GM12801 (cell line): ENCODE measurements around the gene LYPLA2.

Experiments used
- TF ChIP-seq, protein P1 (sequence below): IDR thresholded peaks from one replicate; pipeline ENCODE4 v1.5.1; 2011; ENCODE audit warnings: control low read depth; ENCODE audit not compliant: insufficient read length; ENCODE audit errors: extremely low read depth

Gene LYPLA2

DNA sequence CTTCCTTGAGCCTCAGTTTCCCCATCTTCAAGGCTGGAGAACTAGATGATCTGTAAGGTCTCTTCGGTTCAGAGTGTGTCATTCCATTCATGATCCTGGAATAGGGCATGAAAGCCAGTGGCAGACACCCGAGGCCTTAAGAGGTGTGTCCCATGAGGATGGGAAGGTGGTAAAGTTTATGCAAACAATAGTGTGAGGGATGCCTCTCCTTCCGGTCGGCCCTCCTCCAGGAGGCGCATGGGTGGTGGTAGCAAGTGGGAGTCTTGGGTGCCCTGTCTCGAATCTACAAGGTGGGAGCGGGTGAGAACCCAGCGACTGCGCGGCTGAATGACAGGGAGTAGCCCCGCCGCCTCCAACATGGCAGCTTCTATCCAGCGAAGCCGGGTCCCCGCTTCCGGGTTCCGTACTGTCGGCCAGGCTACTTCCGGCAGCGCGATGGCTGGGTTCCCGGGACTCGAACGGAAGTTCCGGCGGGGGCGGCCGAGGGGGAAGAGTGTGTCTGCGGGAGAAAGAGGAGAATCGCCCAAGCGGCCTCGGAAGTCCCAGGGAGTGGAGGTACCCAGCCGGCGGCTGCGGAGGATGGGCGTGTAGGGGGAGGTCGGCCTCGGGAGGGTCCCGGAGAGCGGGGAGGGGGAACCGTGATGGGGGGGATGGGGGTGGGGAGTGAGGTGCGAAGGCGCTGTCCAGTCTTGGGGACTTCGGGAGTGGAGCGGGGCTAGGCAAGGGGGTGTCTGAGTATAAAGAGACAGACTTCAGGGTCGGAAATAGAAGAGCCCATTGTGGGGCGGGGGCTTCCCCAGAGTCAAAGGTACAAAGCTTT, at the start of gene LYPLA2:
Gene LYPLA2 (plus strand): TSS at position 450 of the 820 bp plus-strand sequence. CDS start 1,538 bp downstream, outside the sequence.
- TF ChIP-seq, protein P1, sequence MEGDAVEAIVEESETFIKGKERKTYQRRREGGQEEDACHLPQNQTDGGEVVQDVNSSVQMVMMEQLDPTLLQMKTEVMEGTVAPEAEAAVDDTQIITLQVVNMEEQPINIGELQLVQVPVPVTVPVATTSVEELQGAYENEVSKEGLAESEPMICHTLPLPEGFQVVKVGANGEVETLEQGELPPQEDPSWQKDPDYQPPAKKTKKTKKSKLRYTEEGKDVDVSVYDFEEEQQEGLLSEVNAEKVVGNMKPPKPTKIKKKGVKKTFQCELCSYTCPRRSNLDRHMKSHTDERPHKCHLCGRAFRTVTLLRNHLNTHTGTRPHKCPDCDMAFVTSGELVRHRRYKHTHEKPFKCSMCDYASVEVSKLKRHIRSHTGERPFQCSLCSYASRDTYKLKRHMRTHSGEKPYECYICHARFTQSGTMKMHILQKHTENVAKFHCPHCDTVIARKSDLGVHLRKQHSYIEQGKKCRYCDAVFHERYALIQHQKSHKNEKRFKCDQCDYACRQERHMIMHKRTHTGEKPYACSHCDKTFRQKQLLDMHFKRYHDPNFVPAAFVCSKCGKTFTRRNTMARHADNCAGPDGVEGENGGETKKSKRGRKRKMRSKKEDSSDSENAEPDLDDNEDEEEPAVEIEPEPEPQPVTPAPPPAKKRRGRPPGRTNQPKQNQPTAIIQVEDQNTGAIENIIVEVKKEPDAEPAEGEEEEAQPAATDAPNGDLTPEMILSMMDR = no peak

DNA sequence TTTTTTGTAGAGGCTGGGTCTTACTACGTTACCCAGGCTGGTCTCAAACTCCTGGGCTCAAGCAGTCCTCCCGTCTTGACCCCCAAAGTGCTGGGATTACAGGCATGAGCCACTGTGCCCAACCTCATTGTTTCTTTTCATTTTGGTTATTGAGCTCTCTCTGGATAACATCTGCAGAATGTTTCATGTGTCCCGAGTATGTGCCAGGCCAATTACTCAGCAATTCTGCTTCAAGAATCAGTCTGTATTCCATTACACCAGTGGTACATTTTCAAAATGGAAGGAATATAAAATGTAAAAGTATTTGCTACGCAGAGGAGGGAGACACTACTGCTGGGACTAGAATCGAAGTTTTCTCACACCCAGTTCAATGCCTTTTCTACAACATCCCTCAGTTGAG, 49.3 kb upstream of the LYPLA2 start:
- TF ChIP-seq, protein P1 = no peak

DNA sequence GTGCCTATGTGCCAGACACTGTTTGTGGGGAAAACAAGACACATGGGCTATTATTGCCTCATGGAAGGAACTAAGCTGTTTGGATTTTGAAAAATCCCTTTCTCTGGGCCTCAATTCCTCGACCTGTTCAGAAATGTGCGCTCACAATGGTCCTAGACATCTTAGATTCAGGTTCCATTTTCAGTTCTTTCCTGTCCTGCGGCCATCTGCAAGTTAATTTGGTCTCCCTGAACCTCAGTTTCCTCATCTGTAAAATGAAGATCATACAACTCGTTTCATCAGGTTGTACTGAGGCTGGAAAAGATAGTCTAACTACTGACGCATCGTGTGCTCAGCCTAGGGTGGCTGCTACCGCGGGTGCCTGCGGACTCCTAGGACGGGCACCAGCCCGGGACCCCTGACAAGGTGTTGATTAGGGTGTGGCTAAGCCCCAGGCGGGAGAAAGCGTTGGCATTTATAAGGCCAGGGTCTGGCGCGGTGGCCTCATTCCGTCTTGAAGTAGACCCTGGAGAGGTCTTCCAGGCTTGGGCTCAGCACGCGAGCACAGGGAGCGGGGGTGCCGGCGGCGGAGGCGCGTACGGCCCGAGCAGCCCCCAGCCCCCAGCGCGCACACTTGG, 48.2 kb upstream of the LYPLA2 start:
- TF ChIP-seq, protein P1 = no peak

DNA sequence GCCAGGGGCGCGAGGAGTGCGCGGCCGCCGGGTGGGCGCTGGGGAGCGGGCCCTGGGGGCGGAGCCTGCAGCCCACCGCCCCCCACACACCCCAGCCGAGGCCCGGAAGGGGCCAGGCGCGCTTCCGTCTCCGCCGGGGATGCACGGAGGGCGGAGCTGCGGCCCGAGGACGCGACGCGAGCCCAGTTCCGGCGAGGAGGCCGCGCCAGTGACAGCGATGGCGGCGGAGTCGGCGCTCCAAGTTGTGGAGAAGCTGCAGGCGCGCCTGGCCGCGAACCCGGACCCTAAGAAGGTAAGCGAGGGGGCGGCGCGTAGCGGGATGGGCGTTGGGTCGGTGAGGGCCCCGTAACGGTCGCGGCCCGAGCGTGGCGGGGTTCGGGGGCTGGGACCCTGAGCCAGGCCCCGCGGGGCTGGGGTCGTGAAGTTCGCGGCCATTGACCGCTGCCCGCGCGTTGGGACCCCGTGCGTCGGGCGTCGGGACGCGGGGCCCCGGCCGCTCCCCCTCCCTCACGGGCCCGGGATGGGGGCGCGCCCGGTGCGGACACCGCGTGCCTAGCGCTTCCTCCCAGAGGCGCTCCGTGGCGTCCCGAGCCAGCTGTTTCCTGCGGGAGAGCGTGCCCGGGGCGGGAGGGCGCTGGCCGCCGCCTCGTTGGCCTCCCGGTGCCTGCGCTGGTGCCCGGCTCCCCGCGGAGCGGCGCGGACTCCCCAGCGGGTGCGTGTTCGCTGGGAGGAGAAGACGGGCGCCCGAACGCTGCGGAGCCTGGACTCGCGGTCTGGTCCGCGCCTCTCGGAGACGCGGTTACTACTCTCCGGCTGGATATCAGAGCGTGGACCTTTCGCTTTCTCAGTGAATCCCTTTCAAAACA, 47.4 kb upstream of the LYPLA2 start, which contains the start of gene ELOA:
Gene ELOA (plus strand): TSS at position 185 of the 866 bp plus-strand sequence. CDS start 33 bp downstream, at position 218.
- TF ChIP-seq, protein P1 = no peak

DNA sequence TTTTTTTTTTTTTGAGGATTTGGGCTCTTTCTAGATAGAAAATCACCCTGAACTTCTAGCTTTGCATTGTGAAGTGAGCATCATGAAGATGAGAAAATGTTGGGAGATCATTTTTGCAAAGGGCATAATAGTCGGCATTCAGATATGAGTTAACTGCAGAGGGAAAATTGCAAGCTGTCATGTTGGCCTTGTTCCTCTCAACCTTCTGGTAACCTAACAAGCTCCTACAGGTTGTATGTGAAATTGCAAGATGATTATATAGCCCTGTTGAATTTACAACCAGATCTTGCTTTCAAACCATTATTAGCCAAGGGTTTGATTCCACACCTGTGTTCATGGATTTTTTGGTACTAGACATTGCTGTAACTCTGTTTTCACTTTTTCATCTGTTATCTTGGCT, 45.4 kb upstream of the LYPLA2 start:
- TF ChIP-seq, protein P1 = no peak

DNA sequence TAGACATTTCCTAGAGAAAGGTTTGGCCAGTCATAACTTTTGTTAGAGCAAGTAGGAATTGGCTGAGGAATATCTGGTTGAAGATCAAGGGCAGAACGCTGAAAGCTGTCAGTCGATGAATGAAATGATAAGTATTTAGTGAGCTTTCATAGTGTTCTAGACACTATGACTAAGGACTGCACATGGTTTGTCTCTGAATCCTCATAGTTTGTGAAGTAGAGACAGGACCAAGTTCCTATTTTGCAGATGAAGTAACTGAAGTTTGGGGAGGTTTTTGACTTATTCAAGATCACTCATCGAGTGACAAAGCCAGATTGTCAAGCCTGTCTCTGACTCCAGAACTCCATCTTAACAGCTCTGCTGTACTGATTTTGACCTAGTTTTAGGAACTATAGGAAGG, 42.9 kb upstream of the LYPLA2 start:
- TF ChIP-seq, protein P1 = no peak
